ENCODE measurements around the gene GPR37L1.

GPR37L1 gene

DNA sequence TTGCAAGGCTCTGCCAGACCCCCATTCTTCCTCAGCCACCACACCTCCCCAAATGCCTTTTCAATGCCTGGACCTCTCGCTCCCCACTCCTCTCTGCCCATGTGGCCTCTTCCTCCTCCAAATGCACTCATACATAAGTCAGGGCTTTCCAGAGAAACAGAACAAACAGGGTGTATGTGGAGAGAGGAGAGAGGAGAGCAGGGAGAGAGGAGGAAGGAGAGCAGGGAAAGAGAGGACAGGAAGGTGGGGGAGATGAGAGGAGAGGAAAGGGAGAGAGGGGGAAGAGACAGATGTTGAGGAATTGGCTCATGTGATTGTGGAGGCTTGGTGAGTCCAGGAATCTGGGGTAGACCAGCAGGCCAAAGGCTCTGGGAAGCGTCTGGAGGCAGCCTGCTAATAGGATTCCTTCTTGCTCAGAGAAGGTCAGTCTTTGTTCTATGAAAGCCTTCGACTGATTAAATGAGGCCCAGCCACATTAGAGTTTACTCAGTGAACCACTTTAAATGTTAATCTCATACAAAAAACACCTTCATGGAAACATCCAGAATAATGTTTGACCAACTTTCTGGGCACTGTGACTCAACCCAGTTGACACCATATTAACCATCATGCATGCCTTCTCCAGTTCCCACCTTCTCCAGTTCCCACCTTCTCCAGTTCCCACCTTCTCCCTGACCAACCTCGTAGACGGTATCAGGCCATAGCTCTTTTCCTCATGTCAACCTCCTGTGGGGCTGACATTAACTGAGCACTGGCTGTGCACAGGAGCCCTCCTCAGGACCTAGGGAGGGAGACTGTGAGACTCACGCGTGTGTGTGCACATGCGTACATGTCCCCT, 59.5 kb downstream of the GPR37L1 start:
- H3K4me3 ChIP-seq (ENCODE audit: low read depth, low read length) = no peak overlapping the region
- TF ChIP-seq CTCF (IDR thresholded peaks at IDR 0.05; ENCODE audit: borderline replicate concordance, insufficient read depth, low read depth, low read length) = no peak
